ENCODE measurements around the gene ADAT2.
A peak's percentile ranks its signal among the peaks of the same experiment; 100 is the strongest.

ADAT2 gene

GRCh38 chr6:143394389-143394788 lies 56.1 kb downstream of the ADAT2 start:
- no peak for TF ChIP-seq CTCF (IDR thresholded peaks at IDR 0.05; ENCODE audit: low read depth, low read length)
- H3K4me3 ChIP-seq (ENCODE audit: low read depth, low read length) = no peak overlapping the region
- in situ Hi-C loops (cut with HindIII; ENCODE audit: low sequenced_read_pairs) = no loop called here
- DNase-seq (ENCODE audit: low read depth, low spot score) = peak; percentile 36

GRCh38 chr6:143390278-143390677 lies 60.2 kb downstream of the ADAT2 start:
- in situ Hi-C loops (cut with HindIII; ENCODE audit: low sequenced_read_pairs) = no loop called here
- H3K4me3 ChIP-seq (ENCODE audit: low read depth, low read length) = no peak overlapping the region
- no peak for TF ChIP-seq CTCF (IDR thresholded peaks at IDR 0.05; ENCODE audit: low read depth, low read length)
- DNase-seq (ENCODE audit: low read depth, low spot score) = no peak

GRCh38 chr6:143385636-143386035 lies 64.9 kb downstream of the ADAT2 start:
- in situ Hi-C loops (cut with HindIII; ENCODE audit: low sequenced_read_pairs) = no loop called here

GRCh38 chr6:143376861-143377260 lies 73.6 kb downstream of the ADAT2 start:
- no peak for DNase-seq (ENCODE audit: low read depth, low spot score)
- in situ Hi-C loops (cut with HindIII; ENCODE audit: low sequenced_read_pairs) = no loop called here
- H3K4me3 ChIP-seq (ENCODE audit: low read depth, low read length) = no peak overlapping the region
- TF ChIP-seq CTCF (IDR thresholded peaks at IDR 0.05; ENCODE audit: low read depth, low read length) = no peak

More at GRCh38 chr6:143385636-143386035, 64.9 kb downstream of the ADAT2 start:
- no peak for DNase-seq (ENCODE audit: low read depth, low spot score)
- no peak for TF ChIP-seq CTCF (IDR thresholded peaks at IDR 0.05; ENCODE audit: low read depth, low read length)
- H3K4me3 ChIP-seq (ENCODE audit: low read depth, low read length) = no peak overlapping the region

GRCh38 chr6:143376375-143376774 lies 74.1 kb downstream of the ADAT2 start:
- TF ChIP-seq CTCF (IDR thresholded peaks at IDR 0.05; ENCODE audit: low read depth, low read length) = no peak
- no peak overlapping the region for H3K4me3 ChIP-seq (ENCODE audit: low read depth, low read length)
- DNase-seq (ENCODE audit: low read depth, low spot score) = no peak
- in situ Hi-C loops (cut with HindIII; ENCODE audit: low sequenced_read_pairs) = no loop called here

GRCh38 chr6:143375022-143375585 lies 75.4 kb downstream of the ADAT2 start:
- in situ Hi-C loops (cut with HindIII; ENCODE audit: low sequenced_read_pairs) = no loop called here
- DNase-seq (ENCODE audit: low read depth, low spot score) = no peak
- no peak overlapping the region for H3K4me3 ChIP-seq (ENCODE audit: low read depth, low read length)
- no peak for TF ChIP-seq CTCF (IDR thresholded peaks at IDR 0.05; ENCODE audit: low read depth, low read length)

- no peak for DNase-seq (ENCODE audit: low read depth, low spot score)
- in situ Hi-C loops (cut with HindIII; ENCODE audit: low sequenced_read_pairs) = no loop called here
- H3K4me3 ChIP-seq (ENCODE audit: low read depth, low read length) = no peak overlapping the region
- TF ChIP-seq CTCF (IDR thresholded peaks at IDR 0.05; ENCODE audit: low read depth, low read length) = no peak
Measured at GRCh38 chr6:143374014-143374413, 76.5 kb downstream of the ADAT2 start.

Measured in astrocyte of the spinal cord (primary cell).